BLaER1 treated with 17β-estradiol and CSF1 and Interleukin-3, amounts not matched to agents 10 nM and 100 nM (cell line): ENCODE results near the gene AZGP1.
A peak's percentile ranks its signal among the peaks of the same experiment; 100 is the strongest.
"Not testable (repeated sequence)": the region's sequence is repeated elsewhere in the genome, so short reads cannot be mapped to it uniquely, and the experiment has no call there.

Source experiments
- H3K27ac ChIP-seq, 11 experiments: shearing (Covaris generic); formaldehyde crosslinking; 2 replicates each; pipeline ENCODE4 v1.8.1; 2022
- H3K27me3 ChIP-seq, 11 experiments: shearing (Covaris generic); formaldehyde crosslinking; 2 replicates each; pipeline ENCODE4 v1.8.1; 2022
- H3K36me3 ChIP-seq, 11 experiments: shearing (Covaris generic); formaldehyde crosslinking; 2 replicates each; pipeline ENCODE4 v1.8.1; 2022
- H3K4me1 ChIP-seq, 10 experiments: shearing (Covaris generic); formaldehyde crosslinking; 2 replicates each; pipeline ENCODE4 v1.8.1; 2022
- H3K4me2 ChIP-seq, 11 experiments: shearing (Covaris generic); formaldehyde crosslinking; 2 replicates each; pipeline ENCODE4 v1.8.1; 2022
- H3K4me3 ChIP-seq, 10 experiments: shearing (Covaris generic); formaldehyde crosslinking; 2 replicates each; pipeline ENCODE4 v1.8.1; 2022
- H3K9ac ChIP-seq, 11 experiments: shearing (Covaris generic); formaldehyde crosslinking; 2 replicates each; pipeline ENCODE4 v1.8.1; 2022
- H3K9me3 ChIP-seq, 11 experiments: shearing (Covaris generic); formaldehyde crosslinking; replicated peaks in 1 of 11; 2 replicates each; pipeline ENCODE4 v1.8.1; 2022
- H4K20me1 ChIP-seq, 11 experiments: shearing (Covaris generic); formaldehyde crosslinking; 2 replicates each; pipeline ENCODE4 v1.8.1; 2022
- Cebpa-rat ChIP-seq, 11 experiments: shearing (Covaris generic); IDR thresholded peaks; 2 replicates each; pipeline ENCODE4 v1.8.1; 2022

The AZGP1 gene

DNA sequence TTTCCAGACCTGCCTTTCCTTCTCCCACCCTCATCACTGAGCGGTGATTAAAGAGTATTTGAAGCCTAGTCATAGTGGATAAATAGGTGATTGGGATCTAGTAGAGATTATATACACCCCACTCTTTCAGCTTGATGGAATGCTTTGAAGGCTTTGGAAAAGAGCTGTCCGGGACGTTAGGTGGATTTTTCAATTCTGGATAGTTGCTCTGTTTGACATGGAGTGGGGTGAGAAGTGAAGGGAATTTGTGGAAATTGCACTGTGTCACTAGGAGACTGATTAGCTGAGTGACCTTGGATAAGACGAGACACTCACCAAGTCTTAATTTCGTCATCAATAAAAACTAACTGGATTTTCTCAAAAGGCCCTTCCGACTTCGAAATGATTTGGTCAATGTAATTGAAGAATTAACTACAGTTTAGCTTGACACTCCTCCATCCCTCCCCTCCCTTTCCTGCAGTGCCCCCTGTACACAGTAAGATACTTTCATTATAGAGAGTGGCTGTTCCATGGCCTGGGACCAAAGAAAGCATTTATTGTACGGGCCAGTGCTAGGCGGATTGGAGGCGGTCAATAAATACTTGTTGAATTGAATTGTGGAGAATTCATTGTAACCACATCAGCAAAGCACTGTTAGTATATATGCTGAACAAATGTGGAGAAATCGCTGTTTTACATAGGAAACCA is 40.5 kb upstream of the AZGP1 start:
- H3K27ac ChIP-seq = peak overlapping the region; percentile 92 to 99 (median 97)
- H3K27me3 ChIP-seq = no peaks in the 10 kb centered on the region
- peaks cover 36 to 56% (median 52%) of the 10 kb centered on the region in 11 experiments for H4K20me1 ChIP-seq
- TF ChIP-seq Cebpa-rat (IDR thresholded peaks at IDR 0.05) = no peak
- no peaks in the 10 kb centered on the region for H3K9me3 ChIP-seq
- peaks cover 19 to 47% (median 36%) of the 10 kb centered on the region in 11 experiments for H3K36me3 ChIP-seq
- H3K4me3 ChIP-seq = peak overlapping the region; percentile 93 to 100 (median 97)
- H3K4me1 ChIP-seq = peaks cover 15 to 38% (median 25%) of the 10 kb centered on the region in 10 experiments
- H3K9ac ChIP-seq = peak overlapping the region; percentile 94 to 100 (median 99)
- peak overlapping the region; percentile 82 to 97 (median 90) for H3K4me2 ChIP-seq

DNA sequence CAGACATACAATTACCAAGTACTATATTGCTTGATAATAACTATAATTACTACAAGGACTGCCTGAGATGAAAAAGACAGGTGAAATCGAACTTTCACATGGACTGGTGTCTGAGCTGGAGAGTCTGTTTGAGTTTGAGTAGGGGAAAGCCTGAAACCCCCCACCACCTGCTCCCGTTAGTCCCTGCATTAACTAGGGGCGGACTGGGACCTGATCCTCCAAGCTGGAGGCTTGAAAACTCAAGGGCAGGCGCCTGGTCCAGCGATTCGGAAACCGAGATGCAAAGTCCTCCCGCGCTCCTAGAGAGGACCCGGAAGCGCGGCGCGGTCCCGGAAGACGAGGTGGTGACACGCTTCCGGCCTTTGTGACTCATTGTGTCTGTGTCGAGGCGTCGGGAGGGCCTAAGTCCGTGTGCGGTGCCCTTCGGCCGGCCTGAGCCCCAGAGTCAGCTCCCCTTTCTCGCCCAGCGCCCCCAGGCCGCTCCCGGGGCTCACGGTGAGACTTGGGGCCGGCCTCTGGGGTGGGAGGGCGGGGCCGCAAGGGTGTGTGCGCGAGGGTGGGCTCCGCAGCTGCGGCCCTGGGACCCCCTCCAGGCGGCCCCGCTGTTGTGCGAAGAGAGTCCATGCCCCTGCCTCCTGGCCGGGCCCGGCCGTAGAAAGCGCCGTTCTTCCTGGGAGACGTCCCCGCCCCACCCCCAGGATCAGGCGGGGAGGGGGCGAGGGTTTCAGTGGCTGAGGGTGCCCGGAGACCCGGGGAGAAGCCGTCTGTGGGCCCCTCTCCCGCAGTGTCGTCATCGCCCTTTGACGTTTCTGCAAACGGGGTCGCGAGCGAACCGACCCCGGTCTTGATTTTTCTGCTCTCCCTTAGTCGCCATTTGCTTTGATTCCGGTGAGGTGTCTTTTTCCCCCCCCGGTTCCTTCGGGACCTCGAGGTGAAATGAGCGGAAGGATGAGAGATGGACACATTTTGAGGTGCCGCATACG is 39.7 kb upstream of the AZGP1 start, which contains the start of gene ZKSCAN1:
ZKSCAN1 (plus strand) TSS at position 365 of the 983 bp plus-strand sequence. CDS start 7,911 bp downstream, outside the sequence.
- H3K4me3 ChIP-seq = peak within 1 kb of the TSS; percentile 93 to 100 (median 97)
- peak within 1 kb of the TSS; percentile 82 to 97 (median 90) for H3K4me2 ChIP-seq
- H3K27ac ChIP-seq = peak within 1 kb of the TSS; percentile 92 to 99 (median 97)
- H3K36me3 ChIP-seq = peaks cover 15 to 39% (median 30%) of the 10 kb centered on the region in 11 experiments
- peaks cover 32 to 48% (median 44%) of the 10 kb centered on the region in 11 experiments; a peak in 21 of 22 replicates for H4K20me1 ChIP-seq
- peak within 1 kb of the TSS; percentile 94 to 100 (median 99) for H3K9ac ChIP-seq
- no peaks in the 10 kb centered on the region for H3K27me3 ChIP-seq
- no peaks in the 10 kb centered on the region for H3K9me3 ChIP-seq
- no peak for TF ChIP-seq Cebpa-rat (IDR thresholded peaks at IDR 0.05)
- peaks cover 15 to 38% (median 25%) of the 10 kb centered on the region in 10 experiments for H3K4me1 ChIP-seq

DNA sequence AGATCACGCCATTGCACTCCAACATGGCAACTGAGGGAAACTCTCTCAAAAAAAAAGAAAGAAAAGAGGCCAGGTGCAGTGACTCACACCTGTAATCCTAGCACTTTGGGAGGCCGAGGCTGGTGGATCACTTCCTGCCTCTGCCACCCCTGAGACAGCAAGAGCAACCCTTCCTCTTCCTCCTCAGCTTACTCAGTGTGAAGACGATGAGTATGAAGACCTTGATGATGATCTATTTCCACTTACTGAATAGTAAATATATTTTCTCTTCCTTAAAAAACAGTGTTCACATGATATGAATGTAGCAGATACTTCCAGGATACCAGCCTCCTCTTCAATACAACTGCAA is 37.5 kb upstream of the AZGP1 start:
- Histone ChIP-seq H3K27me3 (no peaks in the 10 kb centered on the region), H3K27ac (no peak overlapping the region), H3K4me1 (peaks cover 15 to 28% (median 22%) of the 10 kb centered on the region in 10 experiments), H3K4me2 (peak overlapping the region in 1 of 11 experiments; percentile 28; a peak in 1 of 22 replicates), H3K9ac (no peak overlapping the region), H4K20me1 (peaks cover 10 to 26% (median 22%) of the 10 kb centered on the region in 11 experiments; a peak in 20 of 22 replicates), H3K4me3 (no peak overlapping the region), H3K36me3 (peaks cover 0 to 17% (median 10%) of the 10 kb centered on the region in 11 experiments; a peak in 13 of 22 replicates), H3K9me3 (no peaks in the 10 kb centered on the region)
- TF ChIP-seq Cebpa-rat (IDR thresholded peaks at IDR 0.05) = no peak

- H3K4me3 ChIP-seq, H3K27me3 ChIP-seq, H3K9ac ChIP-seq, H3K9me3 ChIP-seq, H3K27ac ChIP-seq: not testable (repeated sequence)
- Histone ChIP-seq H3K4me2 (peak overlapping the region in 1 of 11 experiments; percentile 28; a peak in 1 of 22 replicates), H3K36me3 (peaks cover 0 to 10% (median 4%) of the 10 kb centered on the region in 11 experiments; a peak in 11 of 22 replicates), H3K4me1 (peaks cover 15 to 24% (median 21%) of the 10 kb centered on the region in 10 experiments), H4K20me1 (peaks cover 3 to 19% (median 15%) of the 10 kb centered on the region in 11 experiments; a peak in 18 of 22 replicates)
Measured at GRCh38 chr7:100012385-100013327, 36.8 kb upstream of the AZGP1 start.

- Histone ChIP-seq H4K20me1 (peaks cover 0 to 8% (median 4%) of the 10 kb centered on the region in 11 experiments; a peak in 10 of 22 replicates), H3K4me3 (no peak overlapping the region), H3K36me3 (no peaks in the 10 kb centered on the region), H3K4me2 (no peak overlapping the region), H3K9me3 (no peaks in the 10 kb centered on the region), H3K9ac (no peak overlapping the region), H3K4me1 (peaks cover 6 to 13% (median 10%) of the 10 kb centered on the region in 10 experiments; a peak in 19 of 20 replicates), H3K27ac (no peak overlapping the region), H3K27me3 (no peaks in the 10 kb centered on the region)
- no peak for TF ChIP-seq Cebpa-rat (IDR thresholded peaks at IDR 0.05)
Measured at GRCh38 chr7:100011516-100011915, 35.7 kb upstream of the AZGP1 start.

DNA sequence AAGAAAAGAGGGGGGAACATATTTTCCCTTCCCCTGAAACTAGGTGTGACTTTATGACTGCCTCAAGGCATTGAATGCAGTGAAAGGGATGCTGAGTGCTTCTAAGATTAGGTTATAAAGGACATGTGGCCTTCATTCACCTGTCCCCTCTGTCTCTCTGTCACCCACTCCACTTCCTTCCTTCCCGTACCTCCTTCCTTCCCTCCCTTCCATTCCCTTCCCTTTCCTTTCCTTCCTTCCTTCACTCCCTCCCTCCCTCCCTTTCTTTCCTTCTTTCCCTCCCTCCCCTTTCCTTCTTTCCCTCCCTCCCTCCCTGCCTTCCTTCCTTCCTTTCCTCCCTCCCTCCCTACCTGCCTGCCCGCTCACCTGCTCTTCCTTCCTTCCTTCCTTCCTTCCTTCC is 35.1 kb upstream of the AZGP1 start:
- Histone ChIP-seq H3K9ac (no peak overlapping the region), H3K4me1 (peaks cover 5 to 11% (median 8%) of the 10 kb centered on the region in 10 experiments; a peak in 17 of 20 replicates), H4K20me1 (peaks cover 0 to 2% (median 0%) of the 10 kb centered on the region in 11 experiments; a peak in 2 of 22 replicates), H3K9me3 (no peaks in the 10 kb centered on the region), H3K4me3 (no peak overlapping the region), H3K36me3 (no peaks in the 10 kb centered on the region), H3K27me3 (no peaks in the 10 kb centered on the region), H3K27ac (no peak overlapping the region), H3K4me2 (no peak overlapping the region)
- TF ChIP-seq Cebpa-rat (IDR thresholded peaks at IDR 0.05) = no peak

DNA sequence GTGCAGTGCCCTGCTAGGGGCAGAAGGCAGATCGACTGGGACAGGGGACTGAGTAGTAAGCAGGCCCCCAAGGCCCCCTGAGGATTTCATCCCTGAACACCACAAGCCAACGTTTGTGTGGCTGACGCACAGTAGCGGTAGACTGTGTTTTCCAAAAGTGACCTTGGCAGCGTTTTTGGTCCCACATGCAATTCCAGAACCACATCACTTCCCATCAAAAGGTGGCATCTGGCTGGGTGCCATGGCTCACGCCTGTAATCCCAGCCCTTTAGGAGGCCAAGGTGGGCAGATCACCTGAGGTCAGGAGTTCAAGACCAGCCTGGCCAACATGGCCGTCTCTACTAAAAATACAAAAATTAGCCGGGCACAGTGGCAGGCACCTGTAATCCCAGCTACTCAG is 34.1 kb upstream of the AZGP1 start:
- H3K4me3 ChIP-seq, H3K9ac ChIP-seq, H3K27ac ChIP-seq, H3K27me3 ChIP-seq, H4K20me1 ChIP-seq, H3K4me2 ChIP-seq, H3K4me1 ChIP-seq, H3K9me3 ChIP-seq, H3K36me3 ChIP-seq: not testable (repeated sequence)

DNA sequence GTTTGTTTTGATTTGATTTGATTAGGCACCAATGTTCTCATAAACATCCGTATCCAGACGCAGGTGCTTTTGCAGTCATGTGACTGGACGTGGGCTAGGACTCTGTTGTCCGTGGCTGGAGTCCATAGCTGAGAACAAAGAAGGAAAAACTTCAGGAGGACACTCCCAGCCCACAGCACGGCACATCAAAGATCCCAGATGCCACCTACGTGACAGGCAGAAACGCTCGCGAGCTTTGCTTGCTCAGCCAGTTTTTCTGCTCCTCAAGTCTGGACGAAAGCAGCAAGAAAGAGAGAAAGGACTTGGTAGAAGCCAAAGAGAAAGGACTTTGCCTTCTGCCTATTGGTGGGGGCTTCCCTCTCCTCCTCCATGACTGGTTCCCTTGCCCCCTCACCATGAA is 32.7 kb upstream of the AZGP1 start:
- TF ChIP-seq Cebpa-rat (IDR thresholded peaks at IDR 0.05) = no peak
- Histone ChIP-seq H3K4me2 (no peak overlapping the region), H3K4me3 (no peak overlapping the region), H3K4me1 (0 out of 20 replicates have a peak, but pooled peaks cover 0 to 4% (median 0%) of the 10 kb centered on the region in 10 experiments), H3K9me3 (no peaks in the 10 kb centered on the region), H3K27me3 (no peaks in the 10 kb centered on the region), H4K20me1 (no peaks in the 10 kb centered on the region), H3K36me3 (no peaks in the 10 kb centered on the region), H3K27ac (no peak overlapping the region), H3K9ac (no peak overlapping the region)
